OCI-LY1 (cell line): ENCODE results near the gene SEMA3C.

ENCODE experiments used
- EZH2 ChIP-seq: fragments of 200-600 bp; sonication (generic), shearing (Covaris generic); IDR thresholded peaks from 2 replicates; pipeline ENCODE4 v1.8.0; 2017; ENCODE audit warnings: borderline replicate concordance, mixed run types, mild to moderate bottlenecking, antibody characterized with exemption, low read length, moderate library complexity, mixed read lengths
- TF ChIP-seq, protein P1 (sequence below): fragments of 200-600 bp; sonication (generic), shearing (Covaris generic); IDR thresholded peaks from 2 replicates; pipeline ENCODE4 v1.5.1; 2017; ENCODE audit warnings: mild to moderate bottlenecking, antibody characterized with exemption, low read length, moderate library complexity, mixed read lengths

DNA sequence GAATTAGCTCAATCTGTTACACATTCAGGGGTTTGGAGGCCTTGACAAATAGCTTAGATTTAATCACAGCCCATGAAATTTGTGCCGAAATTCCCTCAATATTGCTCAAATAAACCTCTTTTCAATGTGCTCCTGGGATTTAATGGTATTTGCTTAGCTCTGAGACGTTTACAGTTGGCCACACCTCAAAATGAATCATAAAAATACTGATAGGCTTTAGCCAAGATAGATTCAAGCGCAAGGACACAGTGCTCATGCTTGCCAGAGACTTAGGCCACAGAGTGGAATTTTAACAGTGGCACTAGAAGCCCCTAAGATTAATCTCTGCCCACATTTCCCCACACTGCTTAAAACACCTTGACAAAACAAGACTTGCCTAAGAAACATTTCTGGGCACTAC lies 2.3 kb upstream of the SEMA3C start:
- TF ChIP-seq EZH2 = no peak
- TF ChIP-seq, protein P1, sequence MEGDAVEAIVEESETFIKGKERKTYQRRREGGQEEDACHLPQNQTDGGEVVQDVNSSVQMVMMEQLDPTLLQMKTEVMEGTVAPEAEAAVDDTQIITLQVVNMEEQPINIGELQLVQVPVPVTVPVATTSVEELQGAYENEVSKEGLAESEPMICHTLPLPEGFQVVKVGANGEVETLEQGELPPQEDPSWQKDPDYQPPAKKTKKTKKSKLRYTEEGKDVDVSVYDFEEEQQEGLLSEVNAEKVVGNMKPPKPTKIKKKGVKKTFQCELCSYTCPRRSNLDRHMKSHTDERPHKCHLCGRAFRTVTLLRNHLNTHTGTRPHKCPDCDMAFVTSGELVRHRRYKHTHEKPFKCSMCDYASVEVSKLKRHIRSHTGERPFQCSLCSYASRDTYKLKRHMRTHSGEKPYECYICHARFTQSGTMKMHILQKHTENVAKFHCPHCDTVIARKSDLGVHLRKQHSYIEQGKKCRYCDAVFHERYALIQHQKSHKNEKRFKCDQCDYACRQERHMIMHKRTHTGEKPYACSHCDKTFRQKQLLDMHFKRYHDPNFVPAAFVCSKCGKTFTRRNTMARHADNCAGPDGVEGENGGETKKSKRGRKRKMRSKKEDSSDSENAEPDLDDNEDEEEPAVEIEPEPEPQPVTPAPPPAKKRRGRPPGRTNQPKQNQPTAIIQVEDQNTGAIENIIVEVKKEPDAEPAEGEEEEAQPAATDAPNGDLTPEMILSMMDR = no peak
